Suprapubic skin (tissue), 4 donors: ENCODE measurements around the gene CEBPE. TPM values are rescaled to one million over a fixed set of nuclear protein-coding genes. Genes with fewer than 3 reads are reported as not detected.

Experiments used
- DNase-seq, 2 donors: peaks; one replicate each; pipeline ENCODE4 v3.0.0-alpha.2; 2019; ENCODE audit warnings: low spot score in 2 of 2
- H3K27ac ChIP-seq: fragments of 200-600 bp; sonication (generic); one replicate; pipeline ENCODE4 v1.5.1; 2019
- H3K27me3 ChIP-seq: fragments of 200-600 bp; sonication (generic); one replicate; pipeline ENCODE4 v1.5.1; 2019
- H3K36me3 ChIP-seq: fragments of 200-600 bp; sonication (generic); one replicate; pipeline ENCODE4 v1.5.1; 2019
- H3K4me1 ChIP-seq: fragments of 200-600 bp; sonication (generic); one replicate; pipeline ENCODE4 v1.5.1; 2019
- H3K4me3 ChIP-seq: fragments of 200-600 bp; sonication (generic); one replicate; pipeline ENCODE4 v1.5.1; 2019; ENCODE audit warnings: mild to moderate bottlenecking
- H3K9me3 ChIP-seq: fragments of 200-600 bp; sonication (generic); one replicate; pipeline ENCODE4 v1.5.1; 2019
- CTCF ChIP-seq, 2 donors: fragments of 200-600 bp in 1 of 2; fragments of 450-650 bp in 1 of 2; sonication (generic) in 1 of 2; IDR thresholded peaks; one replicate each; pipeline ENCODE4 v1.5.1; 2016 to 2019; ENCODE audit warnings: antibody characterized with exemption in 2 of 2, mild to moderate bottlenecking in 1 of 2, moderate library complexity in 1 of 2
- EP300 ChIP-seq: sonication (generic); formaldehyde crosslinking; IDR thresholded peaks from one replicate; pipeline ENCODE4 v1.6.1; 2017; ENCODE audit warnings: antibody characterized with exemption
- POLR2A ChIP-seq, 2 donors: fragments of 450-650 bp; IDR thresholded peaks; one replicate each; pipeline ENCODE4 v1.6.1; 2017; ENCODE audit warnings: antibody characterized with exemption in 2 of 2, mild to moderate bottlenecking in 2 of 2, moderate library complexity in 2 of 2
- POLR2AphosphoS5 ChIP-seq, 3 donors: sonication (generic); formaldehyde crosslinking; IDR thresholded peaks; one replicate each; pipeline ENCODE4 v1.6.1; 2017; ENCODE audit warnings: antibody characterized with exemption in 3 of 3
- WGBS: methylation state at CpG from one replicate; pipeline ENCODE4 v1.1.5; 2018; 5-methylcytosine and 5-hydroxymethylcytosine counted together
- total RNA-seq, 4 donors: library from RNA; depleted of rRNA; stranded (reverse); fragments of >200 nt; gene quantifications; one replicate each; pipeline ENCODE4 v1.1.0, GENCODE V29; 2016

Gene CEBPE
- total RNA-seq, 4 donors from 2014 or later = not detected

- Histone ChIP-seq H3K27ac (no peak overlapping the region), H3K4me3 (no peak overlapping the region), H3K9me3 (no peaks in the 10 kb centered on the region), H3K36me3 (no peaks in the 10 kb centered on the region), H3K27me3 (no peaks in the 10 kb centered on the region), H3K4me1 (peaks cover 34% of the 10 kb centered on the region)
- 27% methylated on average over 6 of the region's 9 CpGs for WGBS
- DNase-seq = peak; percentile 94 to 96
- peak; percentile 99 to 100 for TF ChIP-seq CTCF (IDR thresholded peaks at IDR 0.05)
- TF ChIP-seq EP300 = no peak
- peak in 2 of 3 donors; percentile 49 to 66 for TF ChIP-seq POLR2AphosphoS5 (IDR thresholded peaks at IDR 0.05)
- no peak for TF ChIP-seq POLR2A (IDR thresholded peaks at IDR 0.05)
Observed at GRCh38 chr14:23120541-23121251, 1.6 kb upstream of the CEBPE start.

GRCh38 chr14:23119363-23120327, 590 bp upstream of the CEBPE start:
- Histone ChIP-seq H3K4me1 (peaks cover 27% of the 10 kb centered on the region), H3K36me3 (no peaks in the 10 kb centered on the region), H3K9me3 (no peaks in the 10 kb centered on the region), H3K27ac (no peak overlapping the region), H3K27me3 (no peaks in the 10 kb centered on the region), H3K4me3 (no peak overlapping the region)
- TF ChIP-seq CTCF (IDR thresholded peaks at IDR 0.05) (no peak), EP300 (no peak), POLR2A (IDR thresholded peaks at IDR 0.05) (no peak)
- WGBS = 73% methylated on average over 12 of the region's 16 CpGs
- DNase-seq = no peak

- no peak for DNase-seq
- H3K27ac ChIP-seq = no peak overlapping the region
- peaks cover 12% of the 10 kb centered on the region for H3K4me1 ChIP-seq
- H3K27me3 ChIP-seq = peaks cover 9% of the 10 kb centered on the region
- no peaks in the 10 kb centered on the region for H3K9me3 ChIP-seq
- TF ChIP-seq CTCF (IDR thresholded peaks at IDR 0.05) = no peak
- no peak for TF ChIP-seq POLR2A (IDR thresholded peaks at IDR 0.05)
- no peak for TF ChIP-seq EP300
- TF ChIP-seq POLR2AphosphoS5 (IDR thresholded peaks at IDR 0.05) = no peak
- no peak overlapping the region for H3K4me3 ChIP-seq
- no peaks in the 10 kb centered on the region for H3K36me3 ChIP-seq
- WGBS = 92% methylated on average over 32 of the region's 32 CpGs
Observed at GRCh38 chr14:23117371-23118020, 1.6 kb downstream of the CEBPE start.

GRCh38 chr14:23115918-23116317, 3.1 kb downstream of the CEBPE start:
- Histone ChIP-seq H3K4me3 (no peak overlapping the region), H3K27ac (no peak overlapping the region), H3K4me1 (peaks cover 3% of the 10 kb centered on the region), H3K27me3 (peaks cover 25% of the 10 kb centered on the region), H3K9me3 (no peaks in the 10 kb centered on the region), H3K36me3 (no peaks in the 10 kb centered on the region)
- WGBS = 91% methylated on average over 5 of the region's 5 CpGs
- no peak for DNase-seq
- no peak for TF ChIP-seq CTCF (IDR thresholded peaks at IDR 0.05)
- TF ChIP-seq EP300 = no peak
- no peak for TF ChIP-seq POLR2AphosphoS5 (IDR thresholded peaks at IDR 0.05)
- no peak for TF ChIP-seq POLR2A (IDR thresholded peaks at IDR 0.05)
